K562 (cell line): ENCODE results near the gene ODF2. TPM values are rescaled to one million over a fixed set of nuclear protein-coding genes. Genes with fewer than 3 reads are reported as not detected.

Experiments
- ASH1L ChIP-seq: fragments of 450-650 bp; IDR thresholded peaks from 2 replicates; pipeline ENCODE4 v1.6.1; 2018; ENCODE audit warnings: borderline replicate concordance, mild to moderate bottlenecking, low read depth; ENCODE audit not compliant: partially characterized antibody
- HDAC1 ChIP-seq, 2 experiments: fragments of 450-650 bp; IDR thresholded peaks; 2 replicates each; pipeline ENCODE4 v1.6.1; 2016 to 2017; ENCODE audit warnings: inconsistent platforms in 1 of 2, mild to moderate bottlenecking in 1 of 2, moderate library complexity in 1 of 2
- MEF2D ChIP-seq: conservative IDR thresholded peaks from 2 replicates; pipeline ENCODE4 v1.6.1; 2016; ENCODE audit warnings: low read depth, missing genetic modification characterization, missing compliant biosample characterization
- NBN ChIP-seq: fragments of 450-650 bp; IDR thresholded peaks from 2 replicates; pipeline ENCODE4 v1.6.1; 2016; ENCODE audit warnings: low read depth, mild to moderate bottlenecking
- polyA plus RNA-seq, 8 experiments: library from polyadenylated mRNA; depleted of rRNA in 4 of 8; stranded (reverse) in 5 of 8; unstranded in 3 of 8; fragments of >200 nt; fragmentation: Nextera tagmentation in 2 of 8; fragmentation: Illumina TruSeq in 1 of 8; extraction: Ambion mirVana in 2 of 8; extraction: Trizol in 1 of 8; gene quantifications; 2 replicates each; pipeline versions ENCODE4 v1.2.1 to v1.2.3, GENCODE V29; 2011 to 2014; ENCODE audit warnings: inconsistent platforms in 1 of 8, missing spikeins in 1 of 8
- total RNA-seq, 7 experiments: library from RNA; depleted of rRNA in 6 of 7; stranded (reverse); fragments of >200 nt in 6 of 7; fragmentation: Illumina TruSeq in 2 of 7; extraction: Trizol in 2 of 7; gene quantifications; 2 replicates each; pipeline versions ENCODE4 v1.2.1 to v1.2.3, GENCODE V29; 2011 to 2021; ENCODE audit warnings: low replicate concordance in 1 of 7
- TF ChIP-seq, protein P1 (sequence below): fragments of 450-650 bp; IDR thresholded peaks from 2 replicates; pipeline ENCODE4 v1.6.1; 2016; ENCODE audit warnings: mild to moderate bottlenecking, moderate library complexity

ODF2 gene
- total and polyA plus RNA-seq, 9 of the 15 experiments (the other 6 are each of a cell fraction or from before 2014, with no cell fraction given) = 16.5 to 83.2 (median 69.7) TPM

DNA sequence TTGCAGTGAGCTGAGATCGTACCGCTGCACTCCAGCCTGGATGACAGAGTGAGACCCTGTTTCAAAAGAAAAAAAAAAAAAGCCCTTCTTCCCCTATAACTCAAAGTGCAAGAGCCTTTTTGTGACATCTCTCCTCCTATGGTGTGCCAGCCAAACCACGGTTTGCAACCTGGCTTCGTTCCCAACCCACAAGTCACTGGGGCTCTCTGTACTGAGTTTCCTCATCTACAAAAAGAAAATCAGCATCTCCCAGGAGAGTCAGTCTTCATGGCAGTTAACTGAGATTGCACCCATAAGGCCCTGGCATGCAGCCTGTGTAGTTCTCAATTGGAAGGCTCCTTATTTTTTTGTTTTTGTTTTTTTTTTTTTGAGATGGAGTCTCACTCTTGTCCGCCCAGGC lies 14.8 kb downstream of the ODF2 start (continued):
- TF ChIP-seq, protein P1, sequence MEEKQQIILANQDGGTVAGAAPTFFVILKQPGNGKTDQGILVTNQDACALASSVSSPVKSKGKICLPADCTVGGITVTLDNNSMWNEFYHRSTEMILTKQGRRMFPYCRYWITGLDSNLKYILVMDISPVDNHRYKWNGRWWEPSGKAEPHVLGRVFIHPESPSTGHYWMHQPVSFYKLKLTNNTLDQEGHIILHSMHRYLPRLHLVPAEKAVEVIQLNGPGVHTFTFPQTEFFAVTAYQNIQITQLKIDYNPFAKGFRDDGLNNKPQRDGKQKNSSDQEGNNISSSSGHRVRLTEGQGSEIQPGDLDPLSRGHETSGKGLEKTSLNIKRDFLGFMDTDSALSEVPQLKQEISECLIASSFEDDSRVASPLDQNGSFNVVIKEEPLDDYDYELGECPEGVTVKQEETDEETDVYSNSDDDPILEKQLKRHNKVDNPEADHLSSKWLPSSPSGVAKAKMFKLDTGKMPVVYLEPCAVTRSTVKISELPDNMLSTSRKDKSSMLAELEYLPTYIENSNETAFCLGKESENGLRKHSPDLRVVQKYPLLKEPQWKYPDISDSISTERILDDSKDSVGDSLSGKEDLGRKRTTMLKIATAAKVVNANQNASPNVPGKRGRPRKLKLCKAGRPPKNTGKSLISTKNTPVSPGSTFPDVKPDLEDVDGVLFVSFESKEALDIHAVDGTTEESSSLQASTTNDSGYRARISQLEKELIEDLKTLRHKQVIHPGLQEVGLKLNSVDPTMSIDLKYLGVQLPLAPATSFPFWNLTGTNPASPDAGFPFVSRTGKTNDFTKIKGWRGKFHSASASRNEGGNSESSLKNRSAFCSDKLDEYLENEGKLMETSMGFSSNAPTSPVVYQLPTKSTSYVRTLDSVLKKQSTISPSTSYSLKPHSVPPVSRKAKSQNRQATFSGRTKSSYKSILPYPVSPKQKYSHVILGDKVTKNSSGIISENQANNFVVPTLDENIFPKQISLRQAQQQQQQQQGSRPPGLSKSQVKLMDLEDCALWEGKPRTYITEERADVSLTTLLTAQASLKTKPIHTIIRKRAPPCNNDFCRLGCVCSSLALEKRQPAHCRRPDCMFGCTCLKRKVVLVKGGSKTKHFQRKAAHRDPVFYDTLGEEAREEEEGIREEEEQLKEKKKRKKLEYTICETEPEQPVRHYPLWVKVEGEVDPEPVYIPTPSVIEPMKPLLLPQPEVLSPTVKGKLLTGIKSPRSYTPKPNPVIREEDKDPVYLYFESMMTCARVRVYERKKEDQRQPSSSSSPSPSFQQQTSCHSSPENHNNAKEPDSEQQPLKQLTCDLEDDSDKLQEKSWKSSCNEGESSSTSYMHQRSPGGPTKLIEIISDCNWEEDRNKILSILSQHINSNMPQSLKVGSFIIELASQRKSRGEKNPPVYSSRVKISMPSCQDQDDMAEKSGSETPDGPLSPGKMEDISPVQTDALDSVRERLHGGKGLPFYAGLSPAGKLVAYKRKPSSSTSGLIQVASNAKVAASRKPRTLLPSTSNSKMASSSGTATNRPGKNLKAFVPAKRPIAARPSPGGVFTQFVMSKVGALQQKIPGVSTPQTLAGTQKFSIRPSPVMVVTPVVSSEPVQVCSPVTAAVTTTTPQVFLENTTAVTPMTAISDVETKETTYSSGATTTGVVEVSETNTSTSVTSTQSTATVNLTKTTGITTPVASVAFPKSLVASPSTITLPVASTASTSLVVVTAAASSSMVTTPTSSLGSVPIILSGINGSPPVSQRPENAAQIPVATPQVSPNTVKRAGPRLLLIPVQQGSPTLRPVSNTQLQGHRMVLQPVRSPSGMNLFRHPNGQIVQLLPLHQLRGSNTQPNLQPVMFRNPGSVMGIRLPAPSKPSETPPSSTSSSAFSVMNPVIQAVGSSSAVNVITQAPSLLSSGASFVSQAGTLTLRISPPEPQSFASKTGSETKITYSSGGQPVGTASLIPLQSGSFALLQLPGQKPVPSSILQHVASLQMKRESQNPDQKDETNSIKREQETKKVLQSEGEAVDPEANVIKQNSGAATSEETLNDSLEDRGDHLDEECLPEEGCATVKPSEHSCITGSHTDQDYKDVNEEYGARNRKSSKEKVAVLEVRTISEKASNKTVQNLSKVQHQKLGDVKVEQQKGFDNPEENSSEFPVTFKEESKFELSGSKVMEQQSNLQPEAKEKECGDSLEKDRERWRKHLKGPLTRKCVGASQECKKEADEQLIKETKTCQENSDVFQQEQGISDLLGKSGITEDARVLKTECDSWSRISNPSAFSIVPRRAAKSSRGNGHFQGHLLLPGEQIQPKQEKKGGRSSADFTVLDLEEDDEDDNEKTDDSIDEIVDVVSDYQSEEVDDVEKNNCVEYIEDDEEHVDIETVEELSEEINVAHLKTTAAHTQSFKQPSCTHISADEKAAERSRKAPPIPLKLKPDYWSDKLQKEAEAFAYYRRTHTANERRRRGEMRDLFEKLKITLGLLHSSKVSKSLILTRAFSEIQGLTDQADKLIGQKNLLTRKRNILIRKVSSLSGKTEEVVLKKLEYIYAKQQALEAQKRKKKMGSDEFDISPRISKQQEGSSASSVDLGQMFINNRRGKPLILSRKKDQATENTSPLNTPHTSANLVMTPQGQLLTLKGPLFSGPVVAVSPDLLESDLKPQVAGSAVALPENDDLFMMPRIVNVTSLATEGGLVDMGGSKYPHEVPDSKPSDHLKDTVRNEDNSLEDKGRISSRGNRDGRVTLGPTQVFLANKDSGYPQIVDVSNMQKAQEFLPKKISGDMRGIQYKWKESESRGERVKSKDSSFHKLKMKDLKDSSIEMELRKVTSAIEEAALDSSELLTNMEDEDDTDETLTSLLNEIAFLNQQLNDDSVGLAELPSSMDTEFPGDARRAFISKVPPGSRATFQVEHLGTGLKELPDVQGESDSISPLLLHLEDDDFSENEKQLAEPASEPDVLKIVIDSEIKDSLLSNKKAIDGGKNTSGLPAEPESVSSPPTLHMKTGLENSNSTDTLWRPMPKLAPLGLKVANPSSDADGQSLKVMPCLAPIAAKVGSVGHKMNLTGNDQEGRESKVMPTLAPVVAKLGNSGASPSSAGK = no peak
- TF ChIP-seq HDAC1 (IDR thresholded peaks at IDR 0.05) (no peak), ASH1L (no peak), NBN (no peak), MEF2D (tag) (no peak)
